ENCODE data around the gene CEACAM16.

CEACAM16 gene

DNA sequence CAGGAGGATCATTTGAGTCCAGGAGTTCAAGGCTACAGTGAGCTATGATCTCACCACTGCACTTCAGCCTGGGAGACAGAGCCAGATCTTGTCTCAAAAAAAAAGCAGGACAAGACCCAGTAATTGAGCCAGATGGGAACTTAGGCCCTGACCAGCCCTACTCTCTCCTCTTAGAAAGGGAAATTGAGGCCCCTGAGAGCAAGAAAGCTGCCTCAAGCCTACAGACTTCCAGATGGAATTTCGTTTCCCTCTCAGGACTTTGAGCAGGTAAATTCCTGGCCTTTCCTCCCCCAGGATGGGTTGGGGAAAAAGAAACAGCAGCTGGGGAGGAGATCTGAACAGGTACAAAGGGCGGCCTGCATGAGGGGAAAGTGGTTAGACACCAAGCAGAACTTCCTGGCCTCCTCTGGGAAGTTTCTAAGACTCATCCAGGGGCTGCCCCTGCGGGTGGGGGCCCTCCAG is 46.0 kb downstream of the CEACAM16 start:
- TF ChIP-seq, protein P1, sequence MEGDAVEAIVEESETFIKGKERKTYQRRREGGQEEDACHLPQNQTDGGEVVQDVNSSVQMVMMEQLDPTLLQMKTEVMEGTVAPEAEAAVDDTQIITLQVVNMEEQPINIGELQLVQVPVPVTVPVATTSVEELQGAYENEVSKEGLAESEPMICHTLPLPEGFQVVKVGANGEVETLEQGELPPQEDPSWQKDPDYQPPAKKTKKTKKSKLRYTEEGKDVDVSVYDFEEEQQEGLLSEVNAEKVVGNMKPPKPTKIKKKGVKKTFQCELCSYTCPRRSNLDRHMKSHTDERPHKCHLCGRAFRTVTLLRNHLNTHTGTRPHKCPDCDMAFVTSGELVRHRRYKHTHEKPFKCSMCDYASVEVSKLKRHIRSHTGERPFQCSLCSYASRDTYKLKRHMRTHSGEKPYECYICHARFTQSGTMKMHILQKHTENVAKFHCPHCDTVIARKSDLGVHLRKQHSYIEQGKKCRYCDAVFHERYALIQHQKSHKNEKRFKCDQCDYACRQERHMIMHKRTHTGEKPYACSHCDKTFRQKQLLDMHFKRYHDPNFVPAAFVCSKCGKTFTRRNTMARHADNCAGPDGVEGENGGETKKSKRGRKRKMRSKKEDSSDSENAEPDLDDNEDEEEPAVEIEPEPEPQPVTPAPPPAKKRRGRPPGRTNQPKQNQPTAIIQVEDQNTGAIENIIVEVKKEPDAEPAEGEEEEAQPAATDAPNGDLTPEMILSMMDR (IDR thresholded peaks at IDR 0.05; ENCODE audit: extremely low read depth, insufficient read depth, missing control alignments), result no peak

GRCh38 chr19:44745341-44745831 is 46.4 kb downstream of the CEACAM16 start:
- TF ChIP-seq, protein P1 (IDR thresholded peaks at IDR 0.05; ENCODE audit: extremely low read depth, insufficient read depth, missing control alignments), result no peak
- in situ Hi-C loops (cut with MboI; ENCODE audit: low pct_unique_long_range_greater_than_20kb, low sequenced_read_pairs, unreplicated experiment), result no loop called here
- DNase-seq (ENCODE audit: low spot score), result no peak

More for the DNA sequence above, 46.0 kb downstream of the CEACAM16 start:
- DNase-seq (ENCODE audit: low spot score), result no peak
- in situ Hi-C loops (cut with MboI; ENCODE audit: low pct_unique_long_range_greater_than_20kb, low sequenced_read_pairs, unreplicated experiment), result no loop called here

DNA sequence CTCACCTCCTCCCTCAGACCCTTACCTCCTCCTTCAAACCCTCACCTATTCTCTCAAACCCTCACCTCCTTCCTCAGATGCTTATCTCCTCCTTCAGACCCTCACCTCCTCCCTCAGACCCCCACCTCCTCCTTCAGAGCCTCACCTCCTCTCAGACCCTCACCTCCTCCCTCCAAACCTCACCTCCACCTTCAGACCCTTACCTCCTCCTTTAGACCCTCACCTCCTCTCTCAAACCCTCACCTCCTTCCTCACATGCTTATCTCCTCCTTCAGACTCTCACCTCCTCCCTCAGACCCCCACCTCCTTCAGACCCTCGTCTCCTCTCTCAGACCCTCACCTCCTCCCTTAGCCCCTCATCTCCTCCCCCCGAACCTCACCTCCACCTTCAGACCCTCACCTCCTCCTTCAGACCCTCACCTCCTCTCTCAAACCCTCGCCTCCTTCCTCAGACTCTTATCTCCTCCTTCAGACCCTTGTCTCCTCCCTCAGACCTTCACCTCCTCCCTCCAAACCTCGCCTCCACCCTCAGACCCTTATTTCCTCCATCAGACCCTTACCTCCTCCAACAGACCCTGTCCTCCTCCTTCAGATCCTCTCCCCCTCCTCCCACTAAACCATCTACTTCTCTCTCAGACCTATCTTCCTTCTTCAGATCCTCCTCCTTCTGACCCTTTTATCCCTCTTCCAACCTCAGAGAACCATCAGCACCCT is 47.1 kb downstream of the CEACAM16 start:
- TF ChIP-seq, protein P1 (IDR thresholded peaks at IDR 0.05; ENCODE audit: extremely low read depth, insufficient read depth, missing control alignments), result no peak
- in situ Hi-C loops (cut with MboI; ENCODE audit: low pct_unique_long_range_greater_than_20kb, low sequenced_read_pairs, unreplicated experiment), result no loop called here
- no peak for DNase-seq (ENCODE audit: low spot score)

- DNase-seq (ENCODE audit: low spot score), result no peak
- in situ Hi-C loops (cut with MboI; ENCODE audit: low pct_unique_long_range_greater_than_20kb, low sequenced_read_pairs, unreplicated experiment), result no loop called here
- TF ChIP-seq, protein P1 (IDR thresholded peaks at IDR 0.05; ENCODE audit: extremely low read depth, insufficient read depth, missing control alignments), result no peak
Observed at GRCh38 chr19:44746616-44746945, 47.6 kb downstream of the CEACAM16 start.

GRCh38 chr19:44746946-44747738 is 48.2 kb downstream of the CEACAM16 start:
- peak; percentile 89 for DNase-seq (ENCODE audit: low spot score)
- in situ Hi-C loops (cut with MboI; ENCODE audit: low pct_unique_long_range_greater_than_20kb, low sequenced_read_pairs, unreplicated experiment), result no loop called here
- TF ChIP-seq, protein P1 (IDR thresholded peaks at IDR 0.05; ENCODE audit: extremely low read depth, insufficient read depth, missing control alignments), result no peak

- no peak for DNase-seq (ENCODE audit: low spot score)
- in situ Hi-C loops (cut with MboI; ENCODE audit: low pct_unique_long_range_greater_than_20kb, low sequenced_read_pairs, unreplicated experiment), result no loop called here
- TF ChIP-seq, protein P1 (IDR thresholded peaks at IDR 0.05; ENCODE audit: extremely low read depth, insufficient read depth, missing control alignments), result no peak
Observed at GRCh38 chr19:44747739-44748425, 48.9 kb downstream of the CEACAM16 start.
